Measurements from ENCODE around the gene ZNF619.

GRCh38 chr3:40470701-40471100, 6.2 kb upstream of the ZNF619 start:
- TF ChIP-seq CTCF (IDR thresholded peaks at IDR 0.05) (no peak), POLR2A (IDR thresholded peaks at IDR 0.05) (no peak)

Measured in vagina (tissue), 2 donors.